Cortex of kidney (tissue), 1 donor: ENCODE results near the gene CSRP1.
"Not testable (repeated sequence)": the region's sequence is repeated elsewhere in the genome, so short reads cannot be mapped to it uniquely, and the experiment has no call there.

Source experiments
- DNase-seq: peaks from one replicate; lab custom pipeline; 2025; lab: John Stamatoyannopoulos, UW

CSRP1 gene

DNA sequence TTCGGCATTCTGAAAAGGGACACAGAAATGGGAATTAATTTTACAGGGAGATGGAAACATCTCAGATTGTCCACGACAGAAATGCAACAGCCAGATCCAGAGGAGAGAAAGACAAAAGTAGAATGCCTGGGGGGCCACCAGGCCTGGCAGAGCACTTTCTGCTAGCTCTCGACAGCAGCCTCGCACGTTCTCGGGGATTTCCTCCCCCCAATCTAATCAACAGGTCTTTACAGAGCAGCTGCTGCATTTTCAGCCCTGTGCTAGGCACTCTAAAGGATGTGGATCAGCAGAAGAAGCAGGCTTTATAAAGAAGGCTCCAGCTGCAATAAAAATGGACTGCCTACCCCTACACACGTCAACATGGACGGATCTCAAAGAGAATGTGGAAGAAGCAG lies 10.6 kb downstream of the CSRP1 start:
- no peak for DNase-seq

DNA sequence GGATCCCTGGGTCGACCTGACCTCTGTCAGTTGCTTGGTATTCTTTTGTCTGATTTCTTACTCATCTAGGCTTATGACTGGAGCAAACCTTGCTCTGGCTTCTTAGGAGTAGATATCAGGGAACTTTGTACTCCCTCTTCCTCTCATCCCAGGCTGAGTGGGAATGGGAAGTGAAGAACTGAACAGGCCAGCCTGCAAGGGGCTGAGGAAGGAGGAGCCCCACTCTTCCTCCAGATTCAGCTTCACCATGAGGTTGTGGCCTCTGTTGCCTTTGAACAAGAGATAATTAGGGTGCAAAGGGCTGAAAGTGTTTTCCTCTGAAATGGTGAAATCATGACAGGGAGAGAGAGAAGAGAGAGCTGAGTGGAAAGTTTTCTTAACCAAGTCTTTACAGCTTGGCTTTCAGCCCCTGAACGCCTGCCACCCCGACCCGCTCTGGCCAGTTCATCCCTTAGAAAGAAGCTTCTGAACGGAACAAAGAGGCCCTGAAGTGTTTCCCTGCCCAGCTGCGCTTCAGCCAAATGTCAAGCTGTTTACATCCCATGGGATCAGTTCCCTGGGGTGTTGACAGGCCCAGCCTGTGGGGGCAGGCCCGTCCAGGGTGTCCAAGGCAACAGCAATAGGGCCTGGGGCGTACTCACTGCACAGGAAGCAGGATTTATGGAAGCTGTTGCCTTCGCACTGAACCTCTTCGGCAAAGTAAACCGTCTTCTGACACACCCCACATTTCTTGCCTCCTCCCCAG lies 11.2 kb downstream of the CSRP1 start:
- DNase-seq = no peak

- DNase-seq = no peak
Observed at GRCh38 chr1:201493757-201494617, 12.9 kb downstream of the CSRP1 start.

DNA sequence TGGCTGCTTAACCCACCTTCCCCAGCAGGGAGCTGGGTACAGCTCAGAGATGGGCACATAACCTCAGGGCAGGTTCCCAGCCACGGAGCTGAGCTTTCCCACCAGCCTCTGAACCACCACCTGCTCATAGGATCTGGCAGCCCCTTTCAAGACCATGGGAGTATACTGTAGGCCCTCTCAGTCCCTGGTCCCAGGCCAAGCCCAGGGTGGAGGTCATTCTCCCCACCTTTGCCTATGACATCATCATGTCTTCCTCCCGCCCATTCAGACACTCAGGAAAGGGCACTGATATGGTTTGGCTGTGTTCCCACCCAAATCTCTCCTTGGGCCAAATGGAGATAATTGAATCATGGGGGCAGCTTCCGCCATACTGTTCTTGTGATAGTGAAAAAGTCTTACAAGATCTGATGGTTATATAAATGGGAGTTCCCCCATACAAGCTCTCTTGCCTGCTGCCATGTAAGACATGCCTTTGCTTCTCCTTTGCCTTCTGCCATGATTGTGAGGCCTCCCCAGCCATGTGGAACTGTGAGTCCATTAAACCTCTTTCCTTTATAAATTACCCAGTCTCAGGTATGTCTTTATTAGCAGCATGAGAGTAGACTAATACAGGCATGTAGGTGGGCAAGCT lies 13.8 kb downstream of the CSRP1 start:
- not testable (repeated sequence) for DNase-seq

GRCh38 chr1:201491896-201492511 lies 14.9 kb downstream of the CSRP1 start:
- no peak for DNase-seq

- no peak for DNase-seq
Observed at GRCh38 chr1:201490708-201491131, 16.2 kb downstream of the CSRP1 start.

GRCh38 chr1:201489643-201490261 lies 17.2 kb downstream of the CSRP1 start:
- DNase-seq = no peak

DNA sequence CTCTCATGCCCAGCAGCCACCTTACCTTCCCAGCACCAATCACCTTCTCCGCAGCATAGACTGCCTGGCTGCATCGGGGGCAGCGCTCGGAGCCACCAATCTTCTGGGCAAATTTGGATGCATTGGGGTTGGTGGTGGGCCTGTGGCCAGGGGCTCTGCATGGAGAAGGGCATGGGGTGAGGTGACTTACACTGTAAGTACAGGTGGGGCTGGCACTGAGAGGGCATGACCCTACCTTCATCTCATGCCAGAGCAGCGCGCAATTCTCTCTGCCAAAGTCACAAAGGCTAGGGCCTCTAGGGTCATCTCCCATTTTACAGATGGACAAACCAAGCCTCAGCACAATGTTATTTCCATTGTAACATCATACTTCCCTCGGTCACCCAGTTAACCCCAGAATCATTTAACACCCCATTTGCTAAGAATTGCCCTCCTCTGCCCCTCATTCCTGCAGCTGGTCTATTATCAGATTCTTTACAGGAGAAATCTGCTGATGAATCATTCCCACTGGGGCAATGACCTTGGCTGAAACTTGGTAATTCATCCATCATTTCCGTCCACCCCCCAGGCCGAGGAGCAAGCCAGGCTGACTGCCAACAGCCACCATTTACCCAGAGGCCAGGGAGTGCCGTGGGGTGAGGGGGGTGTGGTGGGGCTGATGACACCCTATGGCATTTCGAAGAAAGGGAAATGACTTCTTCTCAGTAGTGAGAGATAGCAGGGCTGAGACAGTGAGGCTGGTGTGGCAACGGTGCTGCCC lies 17.9 kb downstream of the CSRP1 start:
- no peak for DNase-seq

GRCh38 chr1:201487742-201488141 lies 19.2 kb downstream of the CSRP1 start:
- DNase-seq = no peak

DNA sequence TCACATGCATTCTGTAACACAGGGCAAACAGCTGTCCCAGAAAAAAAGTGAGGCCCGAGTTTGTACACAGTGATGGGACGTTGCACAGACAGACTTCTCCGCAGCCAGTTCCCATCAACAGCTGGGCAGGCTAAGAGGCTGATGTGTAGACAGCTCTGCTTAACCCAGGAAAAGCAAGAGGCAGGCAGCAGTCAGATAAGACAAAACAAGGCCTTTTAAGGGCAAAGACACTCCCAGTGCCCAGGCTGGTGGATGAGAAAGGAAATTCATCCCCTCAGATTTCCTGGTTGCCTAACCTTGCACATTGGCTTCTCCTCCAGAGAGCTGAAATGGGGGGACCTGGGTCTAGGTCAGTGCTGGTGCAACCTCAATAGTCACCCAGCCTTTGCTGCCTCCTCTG lies 20.7 kb downstream of the CSRP1 start:
- DNase-seq = no peak

- DNase-seq = no peak
Observed at GRCh38 chr1:201485184-201485774, 21.6 kb downstream of the CSRP1 start.

- no peak for DNase-seq
Observed at GRCh38 chr1:201483373-201483949, 23.5 kb downstream of the CSRP1 start.

GRCh38 chr1:201482755-201483154 lies 24.2 kb downstream of the CSRP1 start:
- no peak for DNase-seq

DNA sequence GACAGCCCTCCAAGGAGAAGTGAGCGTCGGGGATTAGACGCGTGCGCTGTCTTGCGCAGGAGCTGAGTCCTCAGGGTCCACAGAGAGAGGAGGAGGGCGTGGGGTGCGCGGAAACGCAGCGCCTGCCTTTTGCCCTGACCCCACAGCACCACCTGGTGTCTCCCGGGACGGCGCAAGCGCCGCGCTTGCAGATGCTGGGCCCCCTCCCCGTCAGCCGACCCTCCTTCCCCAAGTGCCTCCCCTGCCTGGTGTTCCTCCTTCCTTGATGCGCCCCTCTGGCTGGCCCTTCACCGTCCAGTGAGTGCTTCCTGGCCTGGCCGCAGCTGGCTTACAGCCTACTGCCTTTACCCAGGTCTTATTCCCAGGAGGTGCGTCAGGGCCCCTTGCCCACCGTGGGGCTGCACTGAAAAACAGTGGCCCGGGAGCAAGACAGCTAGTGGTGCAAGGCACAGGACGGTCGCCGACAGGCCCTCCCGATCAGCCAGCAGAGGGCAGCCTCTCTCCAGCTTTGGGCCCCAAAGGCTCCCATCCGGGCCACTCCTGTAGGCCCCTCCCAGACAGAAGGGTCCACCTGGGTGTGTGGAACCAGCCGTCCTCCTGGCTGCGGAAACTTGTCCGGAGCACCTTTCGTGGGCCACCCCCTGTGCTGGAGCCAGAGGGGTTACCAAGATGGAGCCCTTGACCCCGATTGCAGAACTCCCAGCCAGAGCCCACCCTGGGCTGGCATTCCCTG lies 25.0 kb downstream of the CSRP1 start:
- DNase-seq = no peak

DNA sequence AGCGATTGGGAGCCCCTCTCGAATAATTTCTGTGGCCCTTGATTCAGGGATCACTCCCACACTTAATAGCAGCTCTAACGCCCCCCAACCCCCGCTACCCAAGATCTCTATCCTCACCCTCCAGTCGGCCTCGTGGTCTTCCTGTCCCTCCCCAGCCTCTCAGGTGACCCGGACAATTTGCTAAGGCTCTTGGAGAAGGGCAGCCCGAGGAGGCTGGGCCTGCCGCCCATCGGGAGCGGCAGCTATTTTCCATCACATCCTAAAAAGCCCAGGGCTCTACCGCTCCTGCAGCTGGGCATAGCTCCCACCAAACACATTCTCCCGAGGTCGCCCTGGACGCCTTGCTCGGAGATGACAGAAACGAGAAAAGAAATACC lies 25.9 kb downstream of the CSRP1 start:
- no peak for DNase-seq

DNA sequence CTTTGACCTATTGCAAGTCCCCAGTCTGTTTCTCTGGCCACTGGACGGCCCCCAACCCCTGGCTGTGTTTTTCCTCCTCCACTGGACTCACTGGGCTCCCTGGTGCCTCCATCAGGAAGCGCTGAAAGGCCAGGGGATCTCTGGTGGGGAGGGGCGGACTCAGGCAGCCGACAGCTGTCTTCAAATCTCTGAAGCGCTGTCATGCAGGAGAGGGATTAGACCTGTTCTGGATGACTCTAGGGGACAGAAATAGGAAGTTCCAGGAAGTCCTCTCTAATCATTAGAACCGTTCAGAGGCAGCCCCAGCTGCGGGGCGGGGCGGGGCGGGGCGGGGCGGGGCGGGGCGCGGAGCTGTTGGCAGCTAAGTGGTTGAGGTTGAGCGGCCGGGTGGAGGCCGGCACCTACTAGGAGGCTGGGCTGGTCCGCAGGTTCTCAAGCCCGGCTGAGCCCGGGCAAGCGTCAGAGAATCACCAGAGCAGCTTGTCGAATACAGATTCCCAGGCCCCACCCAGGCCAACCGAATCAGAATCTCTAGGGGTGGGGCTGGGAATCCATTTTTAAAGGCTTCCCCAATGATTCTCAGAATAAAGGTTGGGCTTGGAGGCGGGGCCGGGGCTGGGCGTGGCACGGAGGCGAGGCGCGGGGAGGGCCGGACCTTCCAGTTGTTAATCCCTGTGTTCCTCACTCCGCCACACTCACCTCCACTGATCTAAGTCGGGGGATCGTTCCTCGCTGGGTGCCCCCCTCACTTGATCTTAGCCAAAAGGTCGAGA lies 26.5 kb downstream of the CSRP1 start:
- DNase-seq = no peak

DNA sequence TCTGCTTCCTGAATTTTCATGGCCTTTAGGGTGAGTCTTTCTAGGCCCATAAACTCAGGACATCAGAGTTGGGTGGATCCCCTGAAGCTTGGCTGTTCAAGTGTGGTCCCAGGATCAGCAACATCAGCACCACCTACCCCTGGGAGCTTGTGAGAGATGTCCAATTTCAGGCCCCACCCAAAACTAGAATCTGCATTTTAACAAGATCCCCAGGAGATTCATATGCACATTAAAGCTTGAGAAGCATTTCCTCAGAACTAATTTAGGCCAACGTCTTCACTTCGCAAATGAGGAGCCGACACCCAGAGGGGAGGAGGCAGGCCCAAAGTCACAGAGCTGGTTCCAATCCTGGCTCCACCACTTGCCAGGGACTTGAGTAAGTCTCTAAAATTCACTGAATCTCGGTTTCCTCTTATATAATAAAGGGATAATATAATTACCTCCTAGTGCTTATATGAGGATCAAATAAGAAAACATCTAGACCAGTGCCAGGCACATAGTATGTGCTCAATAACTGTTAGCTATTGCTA lies 27.7 kb downstream of the CSRP1 start:
- no peak for DNase-seq

GRCh38 chr1:201478666-201479065 lies 28.3 kb downstream of the CSRP1 start:
- not testable (repeated sequence) for DNase-seq
